Neural progenitor cell (in vitro differentiated cells): Measurements from ENCODE around the gene INS. TPM values are rescaled to one million over a fixed set of nuclear protein-coding genes. Genes with fewer than 3 reads are reported as not detected.

Experiments used
- DNase-seq: peaks from one replicate; pipeline ENCODE4 v3.0.0-alpha.2; 2016; ENCODE audit warnings: low spot score
- H2AFZ ChIP-seq: fragments of 200-600 bp; sonication (generic); replicated peaks from 2 replicates; pipeline ENCODE4 v1.6.1; 2016; ENCODE audit warnings: antibody characterized with exemption
- H3F3A ChIP-seq: fragments of 200-600 bp; sonication (generic); 2 replicates; pipeline ENCODE4 v1.6.1; 2016; ENCODE audit warnings: antibody characterized with exemption, low read depth
- H3K27ac ChIP-seq: fragments of 200-600 bp; sonication (generic); 2 replicates; pipeline ENCODE4 v1.5.1; 2016; ENCODE audit warnings: mild to moderate bottlenecking
- H3K27me3 ChIP-seq: fragments of 200-600 bp; sonication (generic); 2 replicates; pipeline ENCODE4 v1.6.1; 2016; ENCODE audit warnings: mild to moderate bottlenecking, moderate library complexity
- H3K36me3 ChIP-seq: fragments of 200-600 bp; sonication (generic); 2 replicates; pipeline ENCODE4 v1.5.1; 2016
- H3K4me1 ChIP-seq: fragments of 200-600 bp; sonication (generic); 2 replicates; pipeline ENCODE4 v1.6.1; 2016; ENCODE audit warnings: mixed run types
- H3K4me2 ChIP-seq: fragments of 200-600 bp; sonication (generic); 2 replicates; pipeline ENCODE4 v1.6.1; 2016
- H3K4me3 ChIP-seq: fragments of 200-600 bp; sonication (generic); 2 replicates; pipeline ENCODE4 v1.5.1; 2016
- H3K79me2 ChIP-seq: fragments of 200-600 bp; sonication (generic); 2 replicates; pipeline ENCODE4 v1.6.1; 2016; ENCODE audit warnings: low read depth
- H3K9ac ChIP-seq: fragments of 200-600 bp; sonication (generic); 2 replicates; pipeline ENCODE4 v1.6.1; 2016
- H3K9me3 ChIP-seq: fragments of 200-600 bp; sonication (generic); 2 replicates; pipeline ENCODE4 v1.5.1; 2016; ENCODE audit warnings: low read depth
- H4K20me1 ChIP-seq: fragments of 200-600 bp; sonication (generic); 2 replicates; pipeline ENCODE4 v1.6.1; 2016; ENCODE audit warnings: low read depth
- H3K27ac Mint-ChIP-seq: 3 replicates; pipeline ENCODE4 v1.8.0; 2021; ENCODE audit warnings: mixed read lengths
- H3K27me3 Mint-ChIP-seq: 2 replicates; pipeline ENCODE4 v1.8.0; 2022; ENCODE audit warnings: low read depth, mild to moderate bottlenecking, inconsistent platforms, moderate library complexity, mixed read lengths; ENCODE audit not compliant: insufficient read depth
- H3K36me3 Mint-ChIP-seq: 3 replicates; pipeline ENCODE4 v1.8.0; 2021; ENCODE audit warnings: mixed read lengths
- H3K4me1 Mint-ChIP-seq: 3 replicates; pipeline ENCODE4 v1.8.0; 2021; ENCODE audit warnings: mixed read lengths
- H3K4me3 Mint-ChIP-seq: 3 replicates; pipeline ENCODE4 v1.8.0; 2021; ENCODE audit warnings: mild to moderate bottlenecking, moderate library complexity, mixed read lengths
- H3K9me3 Mint-ChIP-seq: 3 replicates; pipeline ENCODE4 v1.8.0; 2020; ENCODE audit warnings: mixed read lengths
- CTCF ChIP-seq: fragments of 200-600 bp; sonication (generic); IDR thresholded peaks from 2 replicates; pipeline ENCODE4 v1.5.1; 2017; ENCODE audit warnings: antibody characterized with exemption, mild to moderate bottlenecking
- EZH2 ChIP-seq: fragments of 200-600 bp; sonication (generic); IDR thresholded peaks from 2 replicates; pipeline ENCODE4 v1.6.1; 2017; ENCODE audit warnings: antibody characterized with exemption, mild to moderate bottlenecking, moderate library complexity
- EZH2phosphoT487 ChIP-seq: fragments of 200-600 bp; sonication (generic); IDR thresholded peaks from 2 replicates; pipeline ENCODE4 v1.6.1; 2017; ENCODE audit warnings: antibody characterized with exemption
- total RNA-seq: library from RNA; depleted of rRNA; stranded (reverse); fragments of >200 nt; gene quantifications from 2 replicates; pipeline ENCODE4 v1.2.3, GENCODE V29; 2015; ENCODE audit warnings: low replicate concordance

Gene INS
- total RNA-seq, 1 donor from 2014 or later = not detected

DNA sequence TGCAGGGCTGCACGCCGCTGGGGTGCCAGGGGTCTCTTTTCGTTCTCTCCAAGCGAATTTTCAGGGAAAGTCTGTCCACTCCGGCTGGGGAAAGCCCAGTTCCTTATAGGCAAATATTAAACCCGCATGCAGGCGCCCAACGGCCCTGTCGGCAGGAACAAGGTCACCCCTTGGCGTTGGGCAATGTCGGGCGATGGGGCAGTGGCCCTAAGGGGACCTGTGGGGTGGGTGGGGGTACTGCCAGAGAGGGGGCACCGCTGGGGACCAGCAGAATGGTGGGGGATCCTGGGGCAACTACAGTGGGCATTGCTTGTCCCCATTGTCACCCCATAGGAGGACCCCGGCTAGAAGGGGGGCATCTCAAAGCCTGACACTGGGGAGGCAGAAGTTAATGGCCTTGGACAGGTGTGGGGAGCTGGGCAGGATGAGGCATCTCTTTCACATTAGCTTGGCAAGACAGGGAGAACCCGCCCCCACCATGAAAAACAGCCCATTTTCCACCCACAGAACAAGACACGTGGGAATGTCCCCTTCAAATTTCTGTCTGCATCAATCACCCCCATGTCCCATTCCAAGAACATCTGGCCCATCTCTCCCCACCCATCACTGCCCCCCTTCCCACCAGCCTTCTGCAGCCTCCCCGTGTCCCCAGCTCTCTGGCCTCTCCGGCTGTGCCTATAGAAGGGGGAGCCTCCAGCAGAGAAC lies 16.3 kb downstream of the INS start:
- peaks cover 48% of the 10 kb centered on the region for H4K20me1 ChIP-seq
- H3K4me1 ChIP-seq = peaks cover 28% of the 10 kb centered on the region
- no peak overlapping the region for H3K27ac ChIP-seq
- peaks cover 69% of the 10 kb centered on the region for H3K27me3 Mint-ChIP-seq
- H3F3A ChIP-seq = peaks cover 8% of the 10 kb centered on the region
- H3K27me3 ChIP-seq = peaks cover 97% of the 10 kb centered on the region
- H3K4me2 ChIP-seq = no peak overlapping the region
- no peak for DNase-seq
- no peak overlapping the region for H3K4me3 ChIP-seq
- H3K4me1 Mint-ChIP-seq = peaks cover 24% of the 10 kb centered on the region
- TF ChIP-seq EZH2phosphoT487 (no peak), EZH2 (no peak), CTCF (no peak)
- H3K36me3 ChIP-seq = no peaks in the 10 kb centered on the region
- no peak overlapping the region for H3K27ac Mint-ChIP-seq
- no peak overlapping the region for H2AFZ ChIP-seq
- no peak overlapping the region for H3K4me3 Mint-ChIP-seq
- no peaks in the 10 kb centered on the region for H3K9me3 Mint-ChIP-seq
- no peaks in the 10 kb centered on the region for H3K79me2 ChIP-seq
- no peak overlapping the region for H3K9ac ChIP-seq
- H3K9me3 ChIP-seq = no peaks in the 10 kb centered on the region
- no peaks in the 10 kb centered on the region for H3K36me3 Mint-ChIP-seq

DNA sequence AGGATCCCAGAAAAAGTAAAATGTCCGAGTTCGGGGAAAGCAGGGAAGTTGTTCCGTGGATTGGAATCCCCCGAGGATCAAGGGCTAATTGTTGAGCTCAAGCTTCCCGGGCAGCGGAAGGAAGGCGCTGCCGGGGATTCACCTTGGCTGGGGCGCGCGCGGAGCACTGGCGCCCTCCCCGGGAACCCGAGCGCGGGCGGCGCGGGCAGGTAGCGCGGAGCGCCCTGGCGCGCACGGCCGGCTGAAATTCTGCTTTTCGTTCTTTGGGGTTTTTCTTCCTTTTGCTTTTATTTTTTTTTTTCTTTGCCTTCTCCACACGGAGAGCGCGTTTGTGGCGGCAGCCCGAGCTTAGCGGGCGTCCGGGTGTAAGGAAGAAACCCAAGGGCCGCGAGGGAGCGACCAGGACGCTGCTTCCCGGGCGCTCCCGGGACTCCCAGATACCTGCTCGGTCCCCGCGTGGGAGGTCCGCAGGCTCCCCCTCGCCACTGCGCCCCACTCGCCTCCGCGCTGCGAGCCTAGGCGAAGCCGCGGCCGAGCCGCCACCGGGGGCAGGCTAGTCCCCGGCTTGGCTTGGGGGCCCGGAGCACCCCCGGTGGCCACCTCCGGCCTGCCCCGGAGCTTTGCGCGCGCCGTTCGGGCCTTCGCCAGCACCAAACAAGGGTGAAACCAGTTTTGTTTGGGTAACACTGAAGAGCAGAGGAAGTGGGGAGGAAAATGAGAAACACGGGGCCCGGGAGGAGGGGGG lies 17.0 kb downstream of the INS start:
- peaks cover 48% of the 10 kb centered on the region for H4K20me1 ChIP-seq
- H3K27ac ChIP-seq = no peak overlapping the region
- H3K9me3 ChIP-seq = no peaks in the 10 kb centered on the region
- peaks cover 20% of the 10 kb centered on the region for H3K4me1 Mint-ChIP-seq
- no peak overlapping the region for H3K4me3 ChIP-seq
- no peaks in the 10 kb centered on the region for H3K36me3 ChIP-seq
- H3K4me1 ChIP-seq = peaks cover 21% of the 10 kb centered on the region
- peak; percentile 39 for TF ChIP-seq CTCF
- peak; percentile 100 for TF ChIP-seq EZH2
- peak; percentile 97 for TF ChIP-seq EZH2phosphoT487
- no peaks in the 10 kb centered on the region for H3K9me3 Mint-ChIP-seq
- no peak overlapping the region for H2AFZ ChIP-seq
- H3K27ac Mint-ChIP-seq = no peak overlapping the region
- peak overlapping the region; percentile 29 for H3K4me2 ChIP-seq
- peaks cover 8% of the 10 kb centered on the region for H3F3A ChIP-seq
- H3K79me2 ChIP-seq = no peaks in the 10 kb centered on the region
- DNase-seq = peak; percentile 69
- H3K27me3 Mint-ChIP-seq = peaks cover 64% of the 10 kb centered on the region
- no peak overlapping the region for H3K4me3 Mint-ChIP-seq
- H3K27me3 ChIP-seq = peaks cover 100% of the 10 kb centered on the region
- H3K9ac ChIP-seq = no peak overlapping the region
- no peaks in the 10 kb centered on the region for H3K36me3 Mint-ChIP-seq

DNA sequence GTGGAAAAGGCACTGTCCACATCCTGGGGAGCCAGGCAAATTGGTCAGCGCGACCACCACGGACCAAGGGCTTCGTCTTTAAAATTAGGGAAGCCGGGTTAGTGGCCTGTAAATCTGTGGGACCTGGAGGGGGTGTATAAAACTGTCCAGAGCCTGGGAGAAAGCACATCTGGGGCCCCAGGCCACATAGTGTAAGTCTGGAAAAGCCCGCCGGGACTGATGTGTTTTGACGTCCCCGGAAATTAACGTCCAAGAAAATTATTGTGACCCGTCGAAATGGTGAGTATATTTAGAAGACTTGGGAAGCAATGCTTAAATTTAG lies 17.6 kb downstream of the INS start:
- Mint-ChIP-seq H3K27ac (no peak overlapping the region), H3K4me1 (peaks cover 15% of the 10 kb centered on the region), H3K27me3 (peaks cover 64% of the 10 kb centered on the region), H3K9me3 (no peaks in the 10 kb centered on the region), H3K36me3 (no peaks in the 10 kb centered on the region), H3K4me3 (no peak overlapping the region)
- no peak for DNase-seq
- H3K4me2 ChIP-seq = no peak overlapping the region
- no peaks in the 10 kb centered on the region for H3K9me3 ChIP-seq
- peaks cover 100% of the 10 kb centered on the region for H3K27me3 ChIP-seq
- no peak overlapping the region for H3K27ac ChIP-seq
- H3K79me2 ChIP-seq = no peaks in the 10 kb centered on the region
- H3K4me1 ChIP-seq = peaks cover 16% of the 10 kb centered on the region
- H2AFZ ChIP-seq = no peak overlapping the region
- H3F3A ChIP-seq = peaks cover 4% of the 10 kb centered on the region
- H4K20me1 ChIP-seq = peaks cover 48% of the 10 kb centered on the region
- TF ChIP-seq CTCF (no peak), EZH2 (no peak), EZH2phosphoT487 (no peak)
- no peaks in the 10 kb centered on the region for H3K36me3 ChIP-seq
- H3K9ac ChIP-seq = no peak overlapping the region
- H3K4me3 ChIP-seq = no peak overlapping the region
